Measurements from ENCODE around the gene NAGLU.

Gene NAGLU

GRCh38 chr17:42577140-42577531 is 41.1 kb downstream of the NAGLU start:
- no peak for DNase-seq
- intact Hi-C loops (cut with DNase I): loop anchor here (5.0 kb wide), 1 partner anchor 100 kb away; the partner anchor contains the start of gene PLEKHH3

- intact Hi-C loops (cut with DNase I): loop anchor here (5.0 kb wide), 1 partner anchor 100 kb away; the partner anchor contains the start of gene PLEKHH3
- peak; percentile 91 to 99 (median 96) for DNase-seq
Observed at GRCh38 chr17:42577532-42578281, 41.7 kb downstream of the NAGLU start, which contains the start of gene PSMC3IP. Gene PSMC3IP, minus strand, starts transcription at chr17:42577729. Its CDS starts 43 bp downstream, at chr17:42577686.

GRCh38 chr17:42578282-42578869 is 42.3 kb downstream of the NAGLU start:
- peak; percentile 45 to 89 (median 76) for DNase-seq
- intact Hi-C loops (cut with DNase I): loop anchor here (5.0 kb wide), 1 partner anchor 99 kb away; the partner anchor contains the start of gene PLEKHH3

GRCh38 chr17:42579794-42580551 is 43.9 kb downstream of the NAGLU start:
- peak in 1 of 42 donors; percentile 2 for DNase-seq
- intact Hi-C loops (cut with DNase I): loop anchor here (5.0 kb wide), 1 partner anchor 97 kb away; the partner anchor contains the start of gene PLEKHH3

- intact Hi-C loops (cut with DNase I): no loop called here
- DNase-seq: peak in 1 of 42 donors; percentile 6
Observed at GRCh38 chr17:42581744-42582270, 45.8 kb downstream of the NAGLU start.

- DNase-seq: peak in 1 of 42 donors; percentile 8
- intact Hi-C loops (cut with DNase I): no loop called here
Observed at GRCh38 chr17:42584880-42585279, 48.8 kb downstream of the NAGLU start.

- peak in 1 of 42 donors; percentile 1 for DNase-seq
- intact Hi-C loops (cut with DNase I): no loop called here
Observed at GRCh38 chr17:42585353-42585752, 49.3 kb downstream of the NAGLU start.

GRCh38 chr17:42586514-42587230 is 50.6 kb downstream of the NAGLU start:
- intact Hi-C loops (cut with DNase I): no loop called here

GRCh38 chr17:42590886-42591285 is 54.8 kb downstream of the NAGLU start:
- DNase-seq: no peak
- intact Hi-C loops (cut with DNase I): no loop called here

More at GRCh38 chr17:42586514-42587230, 50.6 kb downstream of the NAGLU start:
- DNase-seq: no peak

- no peak for DNase-seq
- intact Hi-C loops (cut with DNase I): no loop called here
Observed at GRCh38 chr17:42591411-42591810, 55.4 kb downstream of the NAGLU start.

All from head of caudate nucleus (tissue), 42 donors.